ENCODE results near the gene CIAO2B.
A peak's percentile ranks its signal among the peaks of the same experiment; 100 is the strongest.
"Not testable (repeated sequence)": the region's sequence is repeated elsewhere in the genome, so short reads cannot be mapped to it uniquely, and the experiment has no call there.

Gene CIAO2B

DNA sequence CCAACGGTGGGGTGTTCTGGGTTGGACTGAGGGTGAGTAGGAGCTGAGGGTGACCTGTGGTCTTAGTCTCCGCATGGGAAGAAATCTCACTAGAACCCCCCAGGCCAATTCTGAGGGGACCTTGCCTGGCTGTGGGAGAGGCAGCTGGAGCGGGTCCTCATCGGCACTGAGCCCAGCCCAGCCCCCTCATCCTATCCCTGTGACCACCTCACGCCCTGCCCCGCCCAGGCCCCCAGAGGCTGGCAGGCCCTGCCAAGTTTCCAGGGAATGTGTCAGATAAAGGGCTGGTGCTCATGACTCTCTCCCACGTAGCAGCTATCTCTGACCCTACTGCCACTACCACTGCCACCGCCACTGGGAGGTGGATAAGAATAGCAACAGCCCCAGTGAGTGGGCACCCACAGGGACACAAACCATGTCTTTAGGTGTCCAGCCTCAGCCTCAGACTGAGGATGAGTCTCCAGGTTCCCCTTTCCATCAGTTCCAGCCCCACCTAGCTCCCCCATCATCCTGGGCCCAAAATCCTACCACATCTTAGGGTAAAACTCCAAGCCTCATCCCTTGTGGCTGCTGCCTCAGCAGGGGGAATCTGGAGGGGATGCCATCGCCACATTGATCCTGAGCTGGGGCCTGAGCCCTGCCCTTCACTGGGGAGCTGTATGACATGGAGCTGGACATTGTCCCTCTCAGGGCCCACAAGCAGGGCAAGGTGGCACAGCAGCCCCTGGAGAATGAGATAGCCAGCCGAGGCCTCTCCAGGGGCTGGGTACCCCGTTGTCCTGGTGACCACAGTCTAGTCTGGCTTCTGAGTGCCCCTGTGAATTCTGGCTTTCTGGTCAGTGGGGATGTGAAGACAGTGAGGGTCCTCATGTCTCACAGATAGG lies 30.4 kb downstream of the CIAO2B start:
- DNase-seq (ENCODE audit: low spot score), result no peak

GRCh38 chr16:66902648-66903543 lies 31.3 kb downstream of the CIAO2B start:
- DNase-seq (ENCODE audit: low spot score), result no peak

- no peak for DNase-seq (ENCODE audit: low spot score)
These were observed 32.6 kb downstream of the CIAO2B start for GRCh38 chr16:66901626-66902025.

DNA sequence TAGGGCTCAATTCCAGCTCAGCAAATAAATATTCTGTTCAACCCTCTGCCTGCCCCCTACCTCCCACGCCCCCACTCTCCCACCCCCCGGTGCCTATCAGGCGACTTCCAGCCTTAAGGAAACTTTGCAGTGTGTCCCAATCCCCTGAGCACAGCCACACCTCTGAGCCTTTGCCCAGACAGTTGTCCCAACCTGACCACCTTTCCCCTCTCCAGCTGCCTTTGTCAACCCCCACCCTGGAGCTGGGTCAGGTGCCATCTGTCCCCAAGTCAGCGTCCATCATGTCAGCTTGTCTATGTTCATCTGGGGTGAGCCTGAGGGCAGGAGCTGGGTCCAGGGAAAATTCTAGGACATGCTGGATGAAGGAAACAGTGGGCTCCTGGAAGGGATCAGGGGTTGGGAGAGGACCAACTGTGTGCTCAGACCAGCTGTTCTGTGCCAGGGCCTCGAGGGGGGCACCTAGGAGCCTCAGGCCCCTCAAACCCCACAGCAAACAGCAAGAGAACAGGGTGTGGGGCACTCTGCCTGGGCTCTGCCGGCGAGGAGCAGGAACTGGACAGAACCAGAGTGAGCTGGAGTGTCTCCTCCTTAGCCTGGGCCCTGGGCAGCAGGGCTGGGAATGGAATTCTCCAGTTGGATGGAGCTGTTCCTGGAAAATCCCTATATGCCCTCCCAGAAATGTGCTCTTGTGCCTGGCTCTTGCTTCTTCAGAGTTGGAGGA lies 33.3 kb downstream of the CIAO2B start:
- DNase-seq (ENCODE audit: low spot score), result no peak

- peak; percentile 63 for DNase-seq (ENCODE audit: low spot score)
These were observed 34.1 kb downstream of the CIAO2B start for GRCh38 chr16:66899945-66900710.

- no peak for DNase-seq (ENCODE audit: low spot score)
These were observed 34.8 kb downstream of the CIAO2B start for GRCh38 chr16:66899310-66899944.

DNA sequence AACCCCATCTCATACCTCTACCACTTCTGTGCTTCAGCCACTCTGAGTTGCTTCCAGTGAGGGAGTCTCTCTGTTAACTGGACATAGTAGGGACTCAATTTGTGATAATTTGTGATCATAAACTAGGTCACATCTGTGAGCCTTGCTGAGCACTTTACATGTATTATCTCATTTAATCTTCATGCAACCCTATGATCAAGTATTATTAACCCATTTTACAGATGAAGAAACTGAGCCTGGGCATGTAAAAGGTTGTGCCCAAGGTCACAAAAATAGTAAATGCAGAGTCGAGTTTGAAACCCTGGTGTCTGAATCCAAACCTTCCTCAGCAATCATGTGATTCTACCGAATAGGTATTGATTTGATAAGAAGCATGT lies 35.3 kb downstream of the CIAO2B start:
- DNase-seq (ENCODE audit: low spot score), result no peak

DNA sequence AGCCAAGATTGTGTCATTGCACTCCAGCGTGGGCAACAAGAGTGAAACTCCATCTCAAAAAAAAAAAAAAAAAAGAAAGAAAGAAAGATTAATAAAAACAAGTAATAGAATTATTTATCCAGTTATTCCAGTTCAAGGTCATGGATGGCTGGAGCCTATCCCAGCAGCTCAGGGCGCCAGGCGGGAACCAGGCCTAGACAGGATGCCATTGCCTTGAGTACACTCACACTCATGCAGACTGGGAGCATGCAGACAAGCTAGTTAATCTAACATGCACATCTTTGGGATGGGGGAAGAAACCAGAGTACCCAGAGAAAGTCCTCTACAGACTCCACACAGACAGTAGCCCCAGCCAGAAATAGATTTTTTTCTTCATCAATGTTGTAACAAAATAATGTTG lies 36.0 kb downstream of the CIAO2B start:
- DNase-seq (ENCODE audit: low spot score), result no peak

GRCh38 chr16:66896682-66897081 lies 37.5 kb downstream of the CIAO2B start:
- not testable (repeated sequence) for DNase-seq (ENCODE audit: low spot score)

- DNase-seq (ENCODE audit: low spot score), result no peak
These were observed 38.2 kb downstream of the CIAO2B start for GRCh38 chr16:66895999-66896398.

- DNase-seq (ENCODE audit: low spot score), result no peak
These were observed 38.6 kb downstream of the CIAO2B start for GRCh38 chr16:66895689-66895979.

- DNase-seq (ENCODE audit: low spot score), result peak; percentile 78
These were observed 39.1 kb downstream of the CIAO2B start for GRCh38 chr16:66894948-66895688.

DNA sequence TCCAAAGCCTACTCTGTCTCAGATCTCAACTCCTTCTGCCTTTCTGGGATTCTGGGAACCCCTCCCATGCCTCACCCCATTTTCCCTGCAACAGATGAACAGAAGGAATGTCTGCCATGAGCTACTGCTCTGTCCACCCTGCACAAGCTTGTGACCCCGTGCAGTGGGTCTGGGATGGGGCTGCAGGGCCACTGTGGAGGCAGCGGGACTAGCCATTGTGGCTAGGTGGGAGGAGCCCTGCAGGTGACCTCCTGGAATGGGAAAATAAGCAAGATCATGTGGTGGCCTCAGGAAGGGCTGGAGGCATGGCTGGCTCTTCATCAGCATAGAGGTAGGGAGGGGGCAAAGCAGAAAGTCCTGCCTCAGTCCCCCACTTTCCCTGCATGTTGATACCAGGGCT lies 40.1 kb downstream of the CIAO2B start:
- DNase-seq (ENCODE audit: low spot score), result no peak

GRCh38 chr16:66891797-66892196 lies 42.4 kb downstream of the CIAO2B start:
- DNase-seq (ENCODE audit: low spot score), result no peak

DNA sequence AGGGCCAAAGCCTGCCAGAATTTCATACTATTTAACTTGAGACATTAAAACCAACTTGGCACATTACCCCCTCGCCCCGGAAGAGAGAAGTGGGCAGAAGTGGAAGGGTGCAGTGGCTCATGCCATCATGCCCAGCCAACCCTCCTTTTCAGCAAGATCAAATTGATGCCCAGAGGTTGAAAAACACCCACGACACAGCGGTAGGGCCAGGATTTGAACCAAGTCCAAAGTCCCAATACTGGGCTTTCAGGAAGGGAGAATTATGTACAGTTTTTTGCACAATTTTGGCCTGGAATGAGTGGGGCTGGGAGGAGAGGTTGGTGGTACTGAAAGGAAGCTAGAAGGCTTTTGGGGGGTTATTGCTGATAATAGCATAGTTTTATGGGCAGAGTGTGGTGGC lies 42.8 kb downstream of the CIAO2B start:
- no peak for DNase-seq (ENCODE audit: low spot score)

DNA sequence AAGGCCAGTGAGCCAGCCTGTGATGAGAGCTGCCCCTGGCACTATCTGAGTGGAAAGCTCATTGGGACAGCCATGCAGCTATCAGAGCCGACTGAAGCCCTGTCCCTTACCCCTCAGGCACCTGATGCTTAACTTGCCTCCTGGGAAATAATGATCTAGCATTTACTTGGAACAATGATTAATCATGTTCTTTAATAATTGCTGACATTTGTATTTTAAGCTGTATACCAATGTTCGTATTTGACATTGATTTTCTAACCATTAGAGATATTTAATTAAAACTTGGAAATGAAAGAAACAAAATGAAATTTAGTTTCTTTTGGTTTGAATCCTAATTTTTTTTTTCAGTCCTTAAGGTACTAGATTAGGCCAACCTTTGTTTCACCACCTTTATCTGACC lies 43.4 kb downstream of the CIAO2B start:
- no peak for DNase-seq (ENCODE audit: low spot score)

GRCh38 chr16:66889622-66890021 lies 44.6 kb downstream of the CIAO2B start:
- no peak for DNase-seq (ENCODE audit: low spot score)

GRCh38 chr16:66888647-66889615 lies 45.3 kb downstream of the CIAO2B start:
- DNase-seq (ENCODE audit: low spot score), result no peak

DNA sequence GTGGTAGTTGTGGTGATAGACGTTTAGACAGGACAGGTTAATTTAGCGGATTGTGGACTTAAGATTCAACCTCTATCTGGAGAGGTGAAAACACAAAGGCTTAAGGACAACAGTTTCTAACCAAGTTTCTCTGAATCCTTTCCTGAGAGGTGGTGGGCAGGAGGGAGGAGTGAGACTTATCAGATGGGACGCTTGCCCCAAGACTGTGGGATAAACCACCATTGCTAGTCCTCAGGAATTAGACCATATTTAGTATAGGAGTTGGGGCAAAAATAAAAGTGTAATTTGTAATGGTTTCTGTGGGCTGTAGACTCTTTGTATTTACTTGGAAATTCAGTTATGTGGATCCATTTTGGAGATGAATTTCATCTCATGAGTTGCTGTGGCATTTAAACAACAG lies 47.3 kb downstream of the CIAO2B start:
- DNase-seq (ENCODE audit: low spot score), result no peak

All from kidney capillary endothelial cell (primary cell).